Choroid plexus epithelial cell (primary cell): ENCODE data around the gene OR2M4.

Source experiments
- DNase-seq: peaks from one replicate; pipeline ENCODE4 v3.0.0-alpha.2; 2010; ENCODE audit warnings: low read depth
- H3K4me3 ChIP-seq: 2 replicates; pipeline ENCODE4 v1.5.1; 2011; ENCODE audit warnings: low read depth, mild to moderate bottlenecking, control low read depth, low read length, moderate library complexity
- CTCF ChIP-seq: conservative IDR thresholded peaks from 2 replicates; pipeline ENCODE4 v1.5.1; 2011; ENCODE audit warnings: low read depth, mild to moderate bottlenecking, control low read depth, inconsistent platforms, low read length, moderate library complexity

OR2M4 gene

GRCh38 chr1:248231117-248231516 is at the start of gene OR2M4:
Gene OR2M4, plus strand, starts transcription at chr1:248231417. Its CDS starts 7,512 bp downstream, at chr1:248238929.
- no peak for DNase-seq
- no peak within 1 kb of the TSS for H3K4me3 ChIP-seq
- no peak for TF ChIP-seq CTCF

GRCh38 chr1:248183996-248184395 is 47.2 kb upstream of the OR2M4 start:
- DNase-seq, result no peak
- no peak overlapping the region for H3K4me3 ChIP-seq
- no peak for TF ChIP-seq CTCF

GRCh38 chr1:248187363-248187762 is 43.9 kb upstream of the OR2M4 start:
- DNase-seq, result no peak
- no peak overlapping the region for H3K4me3 ChIP-seq
- TF ChIP-seq CTCF, result no peak

GRCh38 chr1:248189026-248189425 is 42.2 kb upstream of the OR2M4 start:
- H3K4me3 ChIP-seq, result no peak overlapping the region
- TF ChIP-seq CTCF, result no peak
- no peak for DNase-seq

- TF ChIP-seq CTCF, result no peak
- DNase-seq, result no peak
- no peak overlapping the region for H3K4me3 ChIP-seq
These were observed 37.1 kb upstream of the OR2M4 start for GRCh38 chr1:248194117-248194516.

- no peak for DNase-seq
These were observed 34.3 kb upstream of the OR2M4 start, which contains the start of gene OR2M3 for GRCh38 chr1:248196965-248197364. Gene OR2M3, plus strand, starts transcription at chr1:248197265. Its CDS starts 5,803 bp downstream, at chr1:248203068.

More at GRCh38 chr1:248196965-248197364, 34.3 kb upstream of the OR2M4 start, which contains the start of gene OR2M3:
- TF ChIP-seq CTCF, result no peak
- no peak within 1 kb of the TSS for H3K4me3 ChIP-seq
